ENCODE data around the gene DNAJC7.
"Not testable (repeated sequence)": the region's sequence is repeated elsewhere in the genome, so short reads cannot be mapped to it uniquely, and the experiment has no call there.

Gene DNAJC7

GRCh38 chr17:42012363-42012762 is 4.9 kb downstream of the DNAJC7 start:
- not testable (repeated sequence) for DNase-seq (ENCODE audit: low read depth in 2 of 2)

GRCh38 chr17:42010898-42011516 is 6.2 kb downstream of the DNAJC7 start:
- DNase-seq (ENCODE audit: low read depth in 2 of 2) = no peak

GRCh38 chr17:42010266-42010680 is 7.0 kb downstream of the DNAJC7 start:
- DNase-seq (ENCODE audit: low read depth in 2 of 2) = not testable (repeated sequence)

- DNase-seq (ENCODE audit: low read depth in 2 of 2) = no peak
These were observed 8.1 kb downstream of the DNAJC7 start for GRCh38 chr17:42009170-42009569.

GRCh38 chr17:42005166-42005565 is 12.1 kb downstream of the DNAJC7 start:
- no peak for DNase-seq (ENCODE audit: low read depth in 2 of 2)

GRCh38 chr17:42002792-42003301 is 14.4 kb downstream of the DNAJC7 start:
- DNase-seq (ENCODE audit: low read depth in 2 of 2) = no peak

GRCh38 chr17:42002175-42002791 is 15.0 kb downstream of the DNAJC7 start:
- no peak for DNase-seq (ENCODE audit: low read depth in 2 of 2)

GRCh38 chr17:42001729-42002128 is 15.5 kb downstream of the DNAJC7 start:
- no peak for DNase-seq (ENCODE audit: low read depth in 2 of 2)

- DNase-seq (ENCODE audit: low read depth in 2 of 2) = no peak
These were observed 16.7 kb downstream of the DNAJC7 start for GRCh38 chr17:42000413-42001133.

- no peak for DNase-seq (ENCODE audit: low read depth in 2 of 2)
These were observed 18.7 kb downstream of the DNAJC7 start for GRCh38 chr17:41998497-41998896.

- no peak for DNase-seq (ENCODE audit: low read depth in 2 of 2)
These were observed 20.4 kb downstream of the DNAJC7 start for GRCh38 chr17:41996855-41997164.

GRCh38 chr17:41992576-41992975 is 24.7 kb downstream of the DNAJC7 start:
- DNase-seq (ENCODE audit: low read depth in 2 of 2) = no peak

- DNase-seq (ENCODE audit: low read depth in 2 of 2) = no peak
These were observed 27.4 kb downstream of the DNAJC7 start for GRCh38 chr17:41989702-41990419.

- DNase-seq (ENCODE audit: low read depth in 2 of 2) = no peak
These were observed 28.8 kb downstream of the DNAJC7 start for GRCh38 chr17:41988418-41988817.

- no peak for DNase-seq (ENCODE audit: low read depth in 2 of 2)
These were observed 29.6 kb downstream of the DNAJC7 start for GRCh38 chr17:41987642-41988041.

- DNase-seq (ENCODE audit: low read depth in 2 of 2) = no peak
These were observed 30.6 kb downstream of the DNAJC7 start for GRCh38 chr17:41986634-41987033.

GRCh38 chr17:41985919-41986318 is 31.3 kb downstream of the DNAJC7 start:
- no peak for DNase-seq (ENCODE audit: low read depth in 2 of 2)

GRCh38 chr17:41984454-41984853 is 32.8 kb downstream of the DNAJC7 start:
- no peak for DNase-seq (ENCODE audit: low read depth in 2 of 2)

GRCh38 chr17:41982026-41982760 is 35.0 kb downstream of the DNAJC7 start:
- no peak for DNase-seq (ENCODE audit: low read depth in 2 of 2)

GRCh38 chr17:41977991-41978390 is 39.2 kb downstream of the DNAJC7 start:
- DNase-seq (ENCODE audit: low read depth in 2 of 2) = no peak

- no peak for DNase-seq (ENCODE audit: low read depth in 2 of 2)
These were observed 41.0 kb downstream of the DNAJC7 start for GRCh38 chr17:41976142-41976768.

All from stimulated activated CD4-positive, alpha-beta T cell treated with anti-CD3 and anti-CD28 coated beads, Interleukin-12 subunit alpha, Interleukin-12 subunit beta, amount 100 ng/mL, for 24 hours (primary cell).